H1 (cell line): ENCODE results near the gene PPAN. TPM values are rescaled to one million over a fixed set of nuclear protein-coding genes. Genes with fewer than 3 reads are reported as not detected.

Source experiments
- CTCF ChIA-PET: fragments of 300-600 bp; sonication (Branson Sonifier 250); formaldehyde crosslinking; loops from one replicate; lab custom pipeline; 2021; ENCODE audit not compliant: partially characterized antibody; lab: Charles Lee
- POLR2A ChIA-PET: fragments of 300-600 bp; sonication (Branson Sonifier 250); formaldehyde crosslinking; loops from one replicate; lab custom pipeline; 2021; ENCODE audit warnings: inconsistent platforms; ENCODE audit not compliant: partially characterized antibody; lab: Charles Lee
- DNase-seq, 2 experiments: peaks; one replicate each; pipeline versions ENCODE4 v3.0.0 to v3.0.0-alpha.2; 2010 to 2022; ENCODE audit warnings: low spot score in 2 of 2, low read depth in 1 of 2, mixed read lengths in 1 of 2
- FAIRE-seq: peaks from 2 replicates; lab custom pipeline; 2011; peaks lifted over from hg19 to GRCh38; lab: Jason Lieb, UNC
- H2AFZ ChIP-seq: 2 replicates; pipeline ENCODE4 v1.8.1; 2012; ENCODE audit warnings: low read length, inconsistent platforms
- H2AK5ac ChIP-seq: 2 replicates; pipeline ENCODE4 v1.6.1; 2013; ENCODE audit warnings: low read depth, low read length
- H2BK120ac ChIP-seq: replicated peaks from 2 replicates; pipeline ENCODE3; 2013; ENCODE audit warnings: low read depth, low read length, inconsistent platforms
- H2BK12ac ChIP-seq: 2 replicates; pipeline ENCODE4 v1.6.1; 2013; ENCODE audit warnings: low read depth, low read length
- H2BK15ac ChIP-seq: 2 replicates; pipeline ENCODE4 v1.6.1; 2013; ENCODE audit warnings: low read length
- H2BK20ac ChIP-seq: 2 replicates; pipeline ENCODE4 v1.6.1; 2013; ENCODE audit warnings: low read length
- H2BK5ac ChIP-seq: 2 replicates; pipeline ENCODE4 v1.6.1; 2013; ENCODE audit warnings: low read depth, low read length
- H3K14ac ChIP-seq: 2 replicates; pipeline ENCODE4 v1.6.1; 2013; ENCODE audit warnings: inconsistent platforms; ENCODE audit not compliant: insufficient read length
- H3K18ac ChIP-seq: 2 replicates; pipeline ENCODE4 v1.6.1; 2013; ENCODE audit warnings: low read length; ENCODE audit errors: extremely low read depth
- H3K23ac ChIP-seq: 2 replicates; pipeline ENCODE4 v1.6.1; 2013; ENCODE audit warnings: inconsistent platforms; ENCODE audit not compliant: insufficient read length
- H3K23me2 ChIP-seq: 2 replicates; pipeline ENCODE4 v1.6.1; 2013; ENCODE audit warnings: low read depth, low read length
- H3K27ac ChIP-seq: 2 replicates; pipeline ENCODE4 v1.6.1; 2011; ENCODE audit warnings: low read depth, low read length, inconsistent platforms
- H3K27me3 ChIP-seq, 4 experiments: replicated peaks in 1 of 4; 1 replicate in 1 of 4; 2 replicates in 3 of 4; pipeline versions ENCODE4 v1.6.1 to v1.8.1; 2011 to 2013; ENCODE audit warnings: low read length in 3 of 4, mild to moderate bottlenecking in 3 of 4, inconsistent platforms in 2 of 4, mixed read lengths in 2 of 4, moderate library complexity in 1 of 4; ENCODE audit not compliant: control insufficient read depth in 3 of 4, insufficient read depth in 3 of 4; ENCODE audit errors: extremely low read depth in 1 of 4
- H3K36me3 ChIP-seq, 4 experiments: 2 replicates each; pipeline versions ENCODE4 v1.6.1 to v1.8.1; 2011 to 2013; ENCODE audit warnings: mild to moderate bottlenecking in 4 of 4, low read length in 3 of 4, moderate library complexity in 2 of 4, control low read depth in 1 of 4, inconsistent platforms in 1 of 4; ENCODE audit not compliant: insufficient read depth in 4 of 4, control insufficient read depth in 2 of 4
- H3K4ac ChIP-seq: replicated peaks from 2 replicates; pipeline ENCODE3; 2013; ENCODE audit warnings: low read length, low read depth, mixed read lengths, inconsistent platforms; ENCODE audit not compliant: insufficient read length
- H3K4me1 ChIP-seq, 4 experiments: replicated peaks in 1 of 4; 1 replicate in 1 of 4; 2 replicates in 3 of 4; pipeline versions ENCODE4 v1.6.1 to v1.8.1; 2011 to 2013; ENCODE audit warnings: low read length in 3 of 4, inconsistent platforms in 2 of 4, mixed read lengths in 1 of 4; ENCODE audit not compliant: insufficient read depth in 4 of 4, control insufficient read depth in 3 of 4
- H3K4me2 ChIP-seq, 2 experiments: 2 replicates each; pipeline versions ENCODE4 v1.6.1 to v1.8.1; 2011 to 2013; ENCODE audit warnings: low read depth in 2 of 2, low read length in 2 of 2, control low read depth in 1 of 2, inconsistent platforms in 1 of 2, mild to moderate bottlenecking in 1 of 2; ENCODE audit not compliant: insufficient read depth in 1 of 2
- H3K4me3 ChIP-seq, 4 experiments: fragments of 200-600, 300-600 bp in 1 of 4; sonication (generic), shearing (Covaris generic), sonication (Bioruptor Twin) in 1 of 4; 2 replicates each; pipeline versions ENCODE4 v1.5.1 to v1.8.1; 2011 to 2016; ENCODE audit warnings: low read length in 4 of 4, low read depth in 3 of 4, control low read depth in 2 of 4, inconsistent platforms in 2 of 4, mild to moderate bottlenecking in 2 of 4, mixed read lengths in 1 of 4, moderate library complexity in 1 of 4; ENCODE audit not compliant: insufficient read depth in 2 of 4; ENCODE audit errors: extremely low read depth in 1 of 4
- H3K56ac ChIP-seq: replicated peaks from 2 replicates; pipeline ENCODE3; 2013; ENCODE audit warnings: low read depth, mild to moderate bottlenecking, mixed read lengths, low read length, inconsistent platforms; ENCODE audit not compliant: insufficient read length
- H3K79me1 ChIP-seq: 2 replicates; pipeline ENCODE4 v1.6.1; 2013; ENCODE audit warnings: low read depth, low read length, control low read depth
- H3K79me2 ChIP-seq, 2 experiments: 2 replicates each; pipeline versions ENCODE4 v1.6.1 to v1.8.1; 2012 to 2013; ENCODE audit warnings: low read length in 2 of 2, mild to moderate bottlenecking in 2 of 2, inconsistent platforms in 1 of 2; ENCODE audit not compliant: insufficient read depth in 2 of 2, control insufficient read depth in 1 of 2
- H3K9ac ChIP-seq, 4 experiments: replicated peaks in 1 of 4; 1 replicate in 1 of 4; 2 replicates in 3 of 4; pipeline versions ENCODE4 v1.6.1 to v1.8.1; 2011 to 2013; ENCODE audit warnings: low read depth in 3 of 4, low read length in 3 of 4, control low read depth in 2 of 4, mild to moderate bottlenecking in 2 of 4, moderate library complexity in 2 of 4, inconsistent platforms in 1 of 4; ENCODE audit errors: extremely low read depth in 1 of 4
- H3K9me3 ChIP-seq, 2 experiments: 2 replicates each; pipeline versions ENCODE4 v1.6.1 to v1.8.1; 2012 to 2013; ENCODE audit warnings: mild to moderate bottlenecking in 2 of 2, moderate library complexity in 2 of 2, control low read depth in 1 of 2, inconsistent platforms in 1 of 2, low read depth in 1 of 2, low read length in 1 of 2, mixed read lengths in 1 of 2; ENCODE audit not compliant: insufficient read depth in 2 of 2
- H4K20me1 ChIP-seq, 2 experiments: replicated peaks in 1 of 2; 2 replicates each; pipeline versions ENCODE3 to v1.8.1; 2011 to 2013; ENCODE audit warnings: inconsistent platforms in 2 of 2, low read length in 2 of 2, mild to moderate bottlenecking in 1 of 2; ENCODE audit not compliant: insufficient read depth in 2 of 2, control insufficient read depth in 1 of 2
- H4K5ac ChIP-seq: 2 replicates; pipeline ENCODE4 v1.6.1; 2013; ENCODE audit warnings: low read length, low read depth, mixed read lengths, inconsistent platforms; ENCODE audit not compliant: insufficient read length
- H4K8ac ChIP-seq: 2 replicates; pipeline ENCODE4 v1.8.0; 2013; ENCODE audit warnings: mild to moderate bottlenecking, moderate library complexity, low read length, inconsistent platforms; ENCODE audit not compliant: insufficient read depth; ENCODE audit errors: extremely low read depth
- H4K91ac ChIP-seq: replicated peaks from 2 replicates; pipeline ENCODE3; 2013; ENCODE audit warnings: low read length, mixed read lengths, inconsistent platforms; ENCODE audit not compliant: insufficient read length
- ATF3 ChIP-seq: IDR thresholded peaks from 2 replicates; pipeline ENCODE4 v1.6.1; 2011; ENCODE audit warnings: low read depth, mild to moderate bottlenecking, low read length; ENCODE audit not compliant: insufficient read depth
- KDM1A ChIP-seq: fragments of 200-600, 300-600 bp; sonication (generic); IDR thresholded peaks from 2 replicates; pipeline ENCODE4 v1.7.1; 2016; ENCODE audit warnings: mild to moderate bottlenecking, low read length, borderline replicate concordance
- PHF8 ChIP-seq: fragments of 200-600 bp; sonication (generic); conservative IDR thresholded peaks from 2 replicates; pipeline ENCODE4 v1.7.1; 2012; ENCODE audit warnings: low read depth, mild to moderate bottlenecking, inconsistent platforms, low read length, moderate library complexity
- POU5F1 ChIP-seq: IDR thresholded peaks from 2 replicates; pipeline ENCODE4 v1.6.1; 2011; ENCODE audit warnings: low read depth, mild to moderate bottlenecking, low read length, moderate library complexity
- RNF2 ChIP-seq: fragments of 200-900, 300-1000 bp; sonication (generic); IDR thresholded peaks from 2 replicates; pipeline ENCODE4 v1.7.1; 2016; ENCODE audit warnings: borderline replicate concordance, low read depth, mild to moderate bottlenecking, antibody characterized with exemption, low read length; ENCODE audit not compliant: poor library complexity, severe bottlenecking; ENCODE audit errors: missing control alignments
- SIX5 ChIP-seq: IDR thresholded peaks from 2 replicates; pipeline ENCODE4 v1.6.1; 2011; ENCODE audit warnings: mild to moderate bottlenecking, low read depth, low read length
- SUZ12 ChIP-seq: fragments of 200-600 bp; sonication (generic); IDR thresholded peaks from 2 replicates; pipeline ENCODE4 v1.6.1; 2012; ENCODE audit warnings: mild to moderate bottlenecking, inconsistent platforms, low read length, moderate library complexity, mixed read lengths
- TAF1 ChIP-seq: IDR thresholded peaks from 2 replicates; pipeline ENCODE4 v1.6.1; 2011; ENCODE audit warnings: mild to moderate bottlenecking, low read depth, low read length
- TAF7 ChIP-seq: optimal IDR thresholded peaks from 2 replicates; pipeline ENCODE3; 2011; ENCODE audit warnings: low read depth, mild to moderate bottlenecking, inconsistent platforms, low read length, moderate library complexity, borderline replicate concordance
- TBP ChIP-seq: IDR thresholded peaks from 2 replicates; pipeline ENCODE4 v1.6.1; 2011; ENCODE audit warnings: low read depth, low read length, improper control_type of control experiment
- ZNF274 ChIP-seq: IDR thresholded peaks from 2 replicates; pipeline ENCODE4 v1.7.0; 2012; ENCODE audit warnings: low read length, borderline replicate concordance; ENCODE audit errors: extremely low read depth
- WGBS, 2 experiments: shearing (Covaris generic) in 1 of 2; methylation state at CpG; one replicate each; pipeline versions ENCODE4 v1.1.6 to v1.1.7; 2013 to 2015; ENCODE audit warnings: low lambda C conversion rate in 2 of 2, mixed read lengths in 2 of 2, inconsistent platforms in 1 of 2, low coverage in 1 of 2, missing lambda C conversion rate in 1 of 2; ENCODE audit not compliant: insufficient replicate concordance in 2 of 2, insufficient coverage in 1 of 2, insufficient read length in 1 of 2; ENCODE audit errors: extremely low coverage in 1 of 2, missing lambda C conversion rate in 1 of 2; 5-methylcytosine and 5-hydroxymethylcytosine counted together
- polyA plus RNA-seq, 7 experiments: library from polyadenylated mRNA; depleted of rRNA in 3 of 7; stranded (reverse) in 5 of 7; unstranded in 2 of 7; fragments of >200 nt in 5 of 7; fragments of 200-250 nt in 2 of 7; gene quantifications; 1 replicate in 5 of 7; 2 replicates in 1 of 7; 4 replicates in 1 of 7; pipeline versions ENCODE4 v1.2.1 to v1.2.3, GENCODE V29; 2011 to 2013; ENCODE audit warnings: missing spikeins in 2 of 7, mixed read lengths in 2 of 7
- total RNA-seq: library from RNA; stranded (reverse); fragmentation: NEBNext Ultra II Directional; extraction: Animal tissue kit (Norgen Biotek cat#: 25700); gene quantifications from 2 replicates; pipeline ENCODE4 v1.2.1, GENCODE V29; 2021

PPAN gene
- total and polyA plus RNA-seq, 2 of the 8 experiments (the other 6 are each of a cell fraction or from before 2014, with no cell fraction given), result 48.8 to 74.4 TPM

- POLR2A ChIA-PET, result interaction anchor here (1.1 to 3.1 kb wide), 4 partner anchors 32 to 40 kb away, joined by 3 to 7 read pairs (median 5); partner anchors contain the start of gene PPAN
- FAIRE-seq, result no peak
- no peak for TF ChIP-seq KDM1A
- no peak for TF ChIP-seq RNF2
- TF ChIP-seq PHF8, result no peak
- no peak for TF ChIP-seq TBP
- peak; percentile 59; the same call in 1 of the 2 replicates for TF ChIP-seq ATF3
- no peak for TF ChIP-seq TAF1
- TF ChIP-seq ZNF274, result no peak
- TF ChIP-seq POU5F1, result no peak
- TF ChIP-seq SUZ12, result no peak
- TF ChIP-seq SIX5, result no peak
- no peak for TF ChIP-seq TAF7
These were observed 32.0 kb upstream of the PPAN start for GRCh38 chr19:10074153-10074552.

More at GRCh38 chr19:10074153-10074552, 32.0 kb upstream of the PPAN start:
- no peak overlapping the region for H2BK120ac ChIP-seq
- no peak overlapping the region for H2AK5ac ChIP-seq
- no peak overlapping the region for H4K8ac ChIP-seq
- H3K4me3 ChIP-seq, result no peak overlapping the region
- H4K5ac ChIP-seq, result no peak overlapping the region
- H3K23me2 ChIP-seq, result no peaks in the 10 kb centered on the region
- H3K27me3 ChIP-seq, result peaks cover 0 to 2% (median 0%) of the 10 kb centered on the region in 4 experiments; a peak in 1 of 7 replicates
- no peak overlapping the region for H2AFZ ChIP-seq
- H3K14ac ChIP-seq, result no peak overlapping the region
- WGBS, 2 experiments, result 94% methylated on average over 2 of the region's 2 CpGs; no CpG with 5 or more reads in 1 of the 2 experiments
- no peak overlapping the region for H2BK15ac ChIP-seq
- CTCF ChIA-PET, result interaction anchor here (0.6 to 3.4 kb wide), 9 partner anchors 9 to 132 kb away, joined by 3 to 10 read pairs (median 3); partner anchors contain the start of gene PPAN
- H3K79me2 ChIP-seq, result no peaks in the 10 kb centered on the region
- no peak for DNase-seq
- no peak overlapping the region for H2BK20ac ChIP-seq
- no peak overlapping the region for H2BK12ac ChIP-seq
- no peak overlapping the region for H4K91ac ChIP-seq
- H3K4me2 ChIP-seq, result no peak overlapping the region
- no peaks in the 10 kb centered on the region for H3K36me3 ChIP-seq
- no peaks in the 10 kb centered on the region for H4K20me1 ChIP-seq
- H3K9me3 ChIP-seq, result peaks cover 10 to 12% of the 10 kb centered on the region in 2 experiments
- H3K18ac ChIP-seq, result no peak overlapping the region
- no peak overlapping the region for H3K56ac ChIP-seq
- H3K79me1 ChIP-seq, result no peaks in the 10 kb centered on the region; the same call in 1 of the 2 replicates
- H3K23ac ChIP-seq, result no peak overlapping the region
- no peak overlapping the region for H3K4ac ChIP-seq
- H2BK5ac ChIP-seq, result no peak overlapping the region
- H3K27ac ChIP-seq, result no peak overlapping the region
- H3K9ac ChIP-seq, result no peak overlapping the region
- H3K4me1 ChIP-seq, result peaks cover 0 to 4% (median 1%) of the 10 kb centered on the region in 4 experiments; a peak in 3 of 7 replicates
